GM12892 (cell line): Measurements from ENCODE around the gene ADRA2B.

ENCODE experiments used
- POLR2A ChIP-seq: IDR thresholded peaks from 2 replicates; pipeline ENCODE4 v1.6.1; 2011; ENCODE audit warnings: low read depth, low read length, control low read depth
- TAF1 ChIP-seq: IDR thresholded peaks from 2 replicates; pipeline ENCODE4 v1.6.1; 2011; ENCODE audit warnings: low read depth, mild to moderate bottlenecking, control low read depth, low read length, borderline replicate concordance

DNA sequence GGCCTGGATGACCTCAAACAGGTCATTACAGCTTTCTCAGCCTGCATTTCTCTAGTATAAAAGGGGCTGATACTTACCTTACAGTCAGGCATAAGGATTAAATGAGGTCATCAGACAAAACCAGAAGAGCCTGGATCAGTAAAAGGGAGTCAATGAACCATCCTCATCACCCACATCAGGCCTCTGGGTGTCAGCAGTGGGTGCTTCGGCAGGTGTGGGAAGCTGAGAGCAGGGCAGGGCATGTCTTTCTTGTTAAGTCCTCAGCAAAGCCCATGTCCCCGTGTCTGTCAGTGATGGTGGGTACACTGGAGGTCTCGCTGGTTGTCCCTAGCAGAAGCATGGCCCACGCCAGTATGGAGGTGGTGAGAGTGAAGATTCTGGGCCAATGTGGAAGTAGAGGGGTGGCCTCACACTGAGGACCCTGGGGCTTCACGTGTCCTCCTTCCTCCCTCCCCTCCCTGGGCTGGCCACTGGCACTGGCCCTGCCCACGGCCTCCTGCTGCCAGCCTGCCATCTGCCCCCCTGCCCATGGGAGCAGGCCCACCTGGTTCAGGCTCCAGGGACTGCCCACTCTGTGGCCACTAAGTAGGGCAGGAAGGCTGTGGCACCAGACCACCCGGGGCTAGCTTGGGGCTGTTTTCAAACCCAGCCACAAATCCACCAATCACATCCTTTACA is 4.4 kb downstream of the ADRA2B start:
- no peak for TF ChIP-seq POLR2A
- TF ChIP-seq TAF1: no peak
